Measurements from ENCODE around the gene ITIH4. TPM values are rescaled to one million over a fixed set of nuclear protein-coding genes. Genes with fewer than 3 reads are reported as not detected.

Gene ITIH4
- total RNA-seq, 1 donor from 2014 or later, result 9.8 TPM

GRCh38 chr3:52824037-52824436 is 6.4 kb downstream of the ITIH4 start:
- H3K4me1 ChIP-seq, result no peaks in the 10 kb centered on the region
- H3K4me3 ChIP-seq, result no peak overlapping the region
- no peak for TF ChIP-seq CTCF (IDR thresholded peaks at IDR 0.05)
- peaks cover 15 to 42% of the 10 kb centered on the region in 2 donors for H3K36me3 ChIP-seq
- H3K27ac ChIP-seq, result no peak overlapping the region
- H3K27me3 ChIP-seq, result no peaks in the 10 kb centered on the region
- intact Hi-C loops (cut with DNase I), result no loop called here
- DNase-seq (ENCODE audit: low spot score in 2 of 2), result no peak
- no peaks in the 10 kb centered on the region for H3K9me3 ChIP-seq

- no peak overlapping the region for H3K4me3 ChIP-seq
- intact Hi-C loops (cut with DNase I), result no loop called here
- H3K4me1 ChIP-seq, result no peaks in the 10 kb centered on the region
Measured at GRCh38 chr3:52822363-52822762, 8.1 kb downstream of the ITIH4 start.

GRCh38 chr3:52820736-52821135 is 9.7 kb downstream of the ITIH4 start:
- no peak overlapping the region for H3K4me3 ChIP-seq
- no peaks in the 10 kb centered on the region for H3K27me3 ChIP-seq
- no peaks in the 10 kb centered on the region for H3K9me3 ChIP-seq
- H3K4me1 ChIP-seq, result no peaks in the 10 kb centered on the region
- DNase-seq (ENCODE audit: low spot score in 2 of 2), result no peak
- H3K27ac ChIP-seq, result no peak overlapping the region
- peak in 2 of 3 experiments; percentile 31 to 44 for TF ChIP-seq CTCF (IDR thresholded peaks at IDR 0.05)
- intact Hi-C loops (cut with DNase I), result no loop called here
- peaks cover 15 to 37% of the 10 kb centered on the region in 2 donors for H3K36me3 ChIP-seq

More at GRCh38 chr3:52822363-52822762, 8.1 kb downstream of the ITIH4 start:
- DNase-seq (ENCODE audit: low spot score in 2 of 2), result no peak
- Histone ChIP-seq H3K27ac (no peak overlapping the region), H3K27me3 (no peaks in the 10 kb centered on the region), H3K36me3 (peaks cover 15 to 42% of the 10 kb centered on the region in 2 donors), H3K9me3 (no peaks in the 10 kb centered on the region)
- TF ChIP-seq CTCF (IDR thresholded peaks at IDR 0.05), result no peak

GRCh38 chr3:52819936-52820335 is 10.5 kb downstream of the ITIH4 start:
- Histone ChIP-seq H3K36me3 (peaks cover 15 to 36% of the 10 kb centered on the region in 2 donors), H3K27me3 (no peaks in the 10 kb centered on the region), H3K27ac (no peak overlapping the region), H3K4me3 (no peak overlapping the region), H3K4me1 (no peaks in the 10 kb centered on the region), H3K9me3 (no peaks in the 10 kb centered on the region)
- no peak for TF ChIP-seq CTCF (IDR thresholded peaks at IDR 0.05)
- DNase-seq (ENCODE audit: low spot score in 2 of 2), result no peak
- intact Hi-C loops (cut with DNase I), result no loop called here

GRCh38 chr3:52817860-52818259 is 12.6 kb downstream of the ITIH4 start:
- intact Hi-C loops (cut with DNase I), result no loop called here
- Histone ChIP-seq H3K27ac (no peak overlapping the region), H3K4me1 (no peaks in the 10 kb centered on the region), H3K4me3 (no peak overlapping the region), H3K9me3 (no peaks in the 10 kb centered on the region), H3K27me3 (no peaks in the 10 kb centered on the region), H3K36me3 (peaks cover 3 to 16% of the 10 kb centered on the region in 2 donors)
- no peak for TF ChIP-seq CTCF (IDR thresholded peaks at IDR 0.05)
- DNase-seq (ENCODE audit: low spot score in 2 of 2), result no peak

GRCh38 chr3:52817221-52817620 is 13.3 kb downstream of the ITIH4 start:
- H3K27ac ChIP-seq, result no peak overlapping the region
- no peak overlapping the region for H3K4me3 ChIP-seq
- no peak for TF ChIP-seq CTCF (IDR thresholded peaks at IDR 0.05)
- H3K4me1 ChIP-seq, result no peaks in the 10 kb centered on the region
- no peaks in the 10 kb centered on the region for H3K9me3 ChIP-seq
- H3K36me3 ChIP-seq, result peaks cover 0 to 14% of the 10 kb centered on the region in 2 donors
- no peaks in the 10 kb centered on the region for H3K27me3 ChIP-seq
- no peak for DNase-seq (ENCODE audit: low spot score in 2 of 2)
- intact Hi-C loops (cut with DNase I), result no loop called here
